Measurements from ENCODE around the gene ZNF354C.
"Not testable (repeated sequence)": the region's sequence is repeated elsewhere in the genome, so short reads cannot be mapped to it uniquely, and the experiment has no call there.

The ZNF354C gene

GRCh38 chr5:179060116-179061008, at the start of gene ZNF354C:
Gene ZNF354C, plus strand, starts transcription at chr5:179060373. Its CDS starts 1,696 bp downstream, at chr5:179062069.
- peak; percentile 72 for DNase-seq

- DNase-seq = peak; percentile 96
These were observed 36.5 kb upstream of the ZNF354C start, which contains the start of gene ZNF879 for GRCh38 chr5:179023528-179024189. Gene ZNF879, plus strand, starts transcription at chr5:179023804. Its CDS starts 1,201 bp downstream, at chr5:179025005.

- DNase-seq = no peak
These were observed 27.1 kb upstream of the ZNF354C start for GRCh38 chr5:179033004-179033580.

GRCh38 chr5:179044765-179045164, 15.4 kb upstream of the ZNF354C start:
- DNase-seq = no peak

- no peak for DNase-seq
These were observed 8.4 kb upstream of the ZNF354C start for GRCh38 chr5:179051784-179052183.

GRCh38 chr5:179054036-179054785, 6.0 kb upstream of the ZNF354C start:
- DNase-seq = no peak

- no peak for DNase-seq
These were observed 5.3 kb upstream of the ZNF354C start for GRCh38 chr5:179054876-179055275.

- no peak for DNase-seq
These were observed 4.7 kb upstream of the ZNF354C start for GRCh38 chr5:179055436-179055835.

- no peak for DNase-seq
These were observed 4.3 kb upstream of the ZNF354C start for GRCh38 chr5:179055841-179056240.

- no peak for DNase-seq
These were observed 852 bp downstream of the ZNF354C start for GRCh38 chr5:179061025-179061424.

GRCh38 chr5:179065703-179066102, 5.5 kb downstream of the ZNF354C start:
- DNase-seq = no peak

- DNase-seq = no peak
These were observed 19.2 kb downstream of the ZNF354C start for GRCh38 chr5:179079165-179079987.

GRCh38 chr5:179080724-179081123, 20.6 kb downstream of the ZNF354C start:
- DNase-seq = no peak

- DNase-seq = no peak
These were observed 29.3 kb downstream of the ZNF354C start for GRCh38 chr5:179089502-179089901.

GRCh38 chr5:179101282-179101681, 41.1 kb downstream of the ZNF354C start:
- not testable (repeated sequence) for DNase-seq

GRCh38 chr5:179110528-179110927, 50.4 kb downstream of the ZNF354C start:
- DNase-seq = no peak

- DNase-seq = no peak
These were observed 51.4 kb downstream of the ZNF354C start for GRCh38 chr5:179111267-179112207.

GRCh38 chr5:179112469-179113142, 52.4 kb downstream of the ZNF354C start:
- no peak for DNase-seq

GRCh38 chr5:179113143-179113530, 53.0 kb downstream of the ZNF354C start:
- DNase-seq = no peak
